ENCODE results near the gene FANCE.

Gene FANCE

GRCh38 chr6:35505999-35506412, 53.9 kb downstream of the FANCE start:
- no peak for TF ChIP-seq CTCF (IDR thresholded peaks at IDR 0.05; ENCODE audit: low read depth, low read length, missing control alignments)
- no peak for DNase-seq (ENCODE audit: low read depth)
- no peak overlapping the region for H3K4me3 ChIP-seq (ENCODE audit: low read depth, low read length)

DNA sequence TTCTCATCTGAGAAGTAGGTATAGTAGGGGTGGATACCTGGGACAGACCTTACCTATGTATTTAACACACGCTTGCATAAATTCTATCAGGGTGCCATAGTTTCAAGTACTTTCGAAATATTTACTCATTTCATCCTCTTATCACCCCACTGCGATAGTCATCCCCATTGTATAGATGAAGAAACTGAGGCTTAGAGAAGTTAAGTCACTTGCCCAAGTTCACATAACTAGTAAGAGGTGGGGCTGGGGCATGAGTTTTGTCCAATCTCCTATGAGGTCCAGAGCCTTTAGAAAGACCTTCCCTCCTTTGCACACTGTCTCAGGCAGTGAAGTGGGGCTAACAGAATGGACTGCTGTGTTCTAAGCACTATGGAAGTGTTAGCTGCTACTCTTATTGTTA, 54.4 kb downstream of the FANCE start:
- H3K4me3 ChIP-seq (ENCODE audit: low read depth, low read length): no peak overlapping the region
- no peak for DNase-seq (ENCODE audit: low read depth)
- no peak for TF ChIP-seq CTCF (IDR thresholded peaks at IDR 0.05; ENCODE audit: low read depth, low read length, missing control alignments)

GRCh38 chr6:35507221-35507620, 55.1 kb downstream of the FANCE start:
- no peak for DNase-seq (ENCODE audit: low read depth)
- H3K4me3 ChIP-seq (ENCODE audit: low read depth, low read length): no peak overlapping the region
- no peak for TF ChIP-seq CTCF (IDR thresholded peaks at IDR 0.05; ENCODE audit: low read depth, low read length, missing control alignments)

GRCh38 chr6:35508027-35508426, 55.9 kb downstream of the FANCE start:
- H3K4me3 ChIP-seq (ENCODE audit: low read depth, low read length): no peak overlapping the region
- no peak for DNase-seq (ENCODE audit: low read depth)
- TF ChIP-seq CTCF (IDR thresholded peaks at IDR 0.05; ENCODE audit: low read depth, low read length, missing control alignments): no peak

- TF ChIP-seq CTCF (IDR thresholded peaks at IDR 0.05; ENCODE audit: low read depth, low read length, missing control alignments): no peak
- H3K4me3 ChIP-seq (ENCODE audit: low read depth, low read length): no peak overlapping the region
- no peak for DNase-seq (ENCODE audit: low read depth)
Measured at GRCh38 chr6:35508542-35508941, 56.4 kb downstream of the FANCE start.

- H3K4me3 ChIP-seq (ENCODE audit: low read depth, low read length): no peak overlapping the region
- DNase-seq (ENCODE audit: low read depth): no peak
- TF ChIP-seq CTCF (IDR thresholded peaks at IDR 0.05; ENCODE audit: low read depth, low read length, missing control alignments): no peak
Measured at GRCh38 chr6:35510916-35511561, 58.9 kb downstream of the FANCE start.

DNA sequence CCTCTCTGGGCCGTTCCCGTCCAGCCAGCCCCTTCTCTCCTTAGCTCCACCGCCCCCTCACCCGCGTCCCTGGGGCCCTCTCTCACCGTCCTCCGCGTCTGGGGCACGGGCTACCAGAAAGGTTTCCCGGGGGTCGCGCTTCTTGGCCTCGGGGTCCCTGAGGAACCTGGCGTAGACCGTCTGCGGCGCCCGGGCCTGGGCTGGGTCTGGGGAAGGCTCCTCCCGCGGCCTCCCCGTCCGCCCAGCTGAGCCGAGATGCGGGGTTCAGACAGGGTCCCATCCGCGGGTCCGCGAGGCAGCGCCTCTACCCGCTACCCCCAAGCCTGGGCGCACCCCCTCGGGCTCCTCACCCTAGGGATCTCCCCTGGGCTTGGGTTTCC, 59.4 kb downstream of the FANCE start:
- DNase-seq (ENCODE audit: low read depth): no peak
- TF ChIP-seq CTCF (IDR thresholded peaks at IDR 0.05; ENCODE audit: low read depth, low read length, missing control alignments): no peak
- no peak overlapping the region for H3K4me3 ChIP-seq (ENCODE audit: low read depth, low read length)

Data from GM12864 (cell line).